ENCODE measurements around the gene CORO7. TPM values are rescaled to one million over a fixed set of nuclear protein-coding genes. Genes with fewer than 3 reads are reported as not detected.
A peak's percentile ranks its signal among the peaks of the same experiment; 100 is the strongest.

Gene CORO7
- polyA plus RNA-seq, 3 donors, result 44.7 to 181 (median 68.4) TPM

DNA sequence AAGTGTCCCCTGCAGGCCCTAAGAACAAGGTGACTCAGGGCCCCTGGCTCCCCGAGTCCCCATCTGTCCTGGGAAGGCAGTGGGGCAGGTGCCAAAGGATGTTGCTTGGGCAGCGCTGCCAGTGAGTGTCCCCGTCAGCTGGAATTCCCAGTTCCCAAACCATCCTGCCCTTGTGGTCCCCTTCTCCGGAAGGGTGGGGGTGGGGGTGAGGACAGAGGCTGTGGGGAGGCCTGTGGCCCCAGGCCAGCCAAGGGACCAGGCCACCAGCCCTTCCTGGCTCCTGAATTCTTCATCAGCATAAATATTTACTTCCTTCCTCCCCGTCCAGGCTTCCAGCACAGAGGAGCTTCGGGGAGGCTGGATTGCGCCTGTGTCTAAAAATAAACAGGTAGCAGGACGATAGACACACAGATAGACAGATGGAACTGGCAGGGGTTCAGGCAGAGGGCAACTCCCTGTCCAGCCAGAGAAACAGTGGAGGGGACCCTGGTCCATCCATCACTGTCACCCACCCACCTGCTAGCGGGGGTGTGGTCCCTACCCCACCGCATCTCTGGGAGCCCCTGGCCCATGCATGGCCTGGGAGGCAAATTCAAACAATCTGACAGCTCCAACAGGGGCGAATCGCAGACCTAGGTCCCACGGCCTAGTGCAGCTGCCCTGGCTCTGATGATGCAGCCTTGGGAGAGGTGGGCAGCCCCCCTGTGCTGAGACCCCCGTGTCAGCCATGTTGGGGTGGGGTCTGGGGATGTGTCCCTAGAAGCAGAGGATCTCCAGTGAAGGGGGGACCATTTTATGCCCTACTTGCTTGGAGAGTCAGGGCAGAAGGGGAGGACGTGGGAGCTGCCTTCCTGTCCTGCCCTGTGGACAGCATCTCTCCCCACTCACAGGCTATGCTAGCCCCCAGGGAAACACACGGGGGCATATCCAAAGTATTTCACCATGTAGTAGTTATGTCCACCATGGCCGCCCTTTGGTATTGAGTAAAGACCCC is 87.3 kb downstream of the CORO7 start:
- Histone ChIP-seq H3K79me2 (ENCODE audit: insufficient read depth, low read length) (no peaks in the 10 kb centered on the region), H3K4me3 (replicated peaks in 1 of 3; ENCODE audit: low read depth in 2 of 3, low read length in 3 of 3) (no peak overlapping the region), H3K27ac (ENCODE audit: low read depth in 1 of 2, low read length in 2 of 2) (no peak overlapping the region), H3K9me3 (replicated peaks in 1 of 2; ENCODE audit: control insufficient read depth in 1 of 2, insufficient read depth in 1 of 2, low read length in 2 of 2) (no peaks in the 10 kb centered on the region), H2AFZ (ENCODE audit: insufficient read depth, low read depth, low read length, poor library complexity, severe bottlenecking) (no peak overlapping the region), H3K4me2 (replicated peaks; ENCODE audit: extremely low read depth, low read length, poor library complexity, severe bottlenecking) (peak overlapping the region; percentile 95), H3K36me3 (replicated peaks in 1 of 2; ENCODE audit: control insufficient read depth in 1 of 2, insufficient read depth in 2 of 2, low read length in 2 of 2) (no peaks in the 10 kb centered on the region), H3K27me3 (ENCODE audit: control insufficient read depth in 2 of 2, insufficient read depth in 2 of 2, low read length in 2 of 2) (peaks cover 0 to 15% of the 10 kb centered on the region in 2 donors), H3K4me1 (ENCODE audit: control insufficient read depth in 1 of 2, insufficient read depth in 2 of 2, low read length in 2 of 2) (peaks cover 20 to 26% of the 10 kb centered on the region in 2 donors), H4K20me1 (ENCODE audit: insufficient read depth, low read length) (no peaks in the 10 kb centered on the region), H3K9ac (ENCODE audit: insufficient read depth, low read length, poor library complexity, severe bottlenecking) (no peak overlapping the region)
- DNase-seq, result no peak
- 82% methylated on average over 11 of the region's 17 CpGs for WGBS (ENCODE audit: insufficient coverage)
- H3K9me3 Mint-ChIP-seq, result peaks cover 0 to 6% (median 0%) of the 10 kb centered on the region in 7 donors
- peak overlapping the region in 1 of 2 donors; percentile 30 for H3K4me3 Mint-ChIP-seq
- TF ChIP-seq, protein P1, sequence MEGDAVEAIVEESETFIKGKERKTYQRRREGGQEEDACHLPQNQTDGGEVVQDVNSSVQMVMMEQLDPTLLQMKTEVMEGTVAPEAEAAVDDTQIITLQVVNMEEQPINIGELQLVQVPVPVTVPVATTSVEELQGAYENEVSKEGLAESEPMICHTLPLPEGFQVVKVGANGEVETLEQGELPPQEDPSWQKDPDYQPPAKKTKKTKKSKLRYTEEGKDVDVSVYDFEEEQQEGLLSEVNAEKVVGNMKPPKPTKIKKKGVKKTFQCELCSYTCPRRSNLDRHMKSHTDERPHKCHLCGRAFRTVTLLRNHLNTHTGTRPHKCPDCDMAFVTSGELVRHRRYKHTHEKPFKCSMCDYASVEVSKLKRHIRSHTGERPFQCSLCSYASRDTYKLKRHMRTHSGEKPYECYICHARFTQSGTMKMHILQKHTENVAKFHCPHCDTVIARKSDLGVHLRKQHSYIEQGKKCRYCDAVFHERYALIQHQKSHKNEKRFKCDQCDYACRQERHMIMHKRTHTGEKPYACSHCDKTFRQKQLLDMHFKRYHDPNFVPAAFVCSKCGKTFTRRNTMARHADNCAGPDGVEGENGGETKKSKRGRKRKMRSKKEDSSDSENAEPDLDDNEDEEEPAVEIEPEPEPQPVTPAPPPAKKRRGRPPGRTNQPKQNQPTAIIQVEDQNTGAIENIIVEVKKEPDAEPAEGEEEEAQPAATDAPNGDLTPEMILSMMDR (IDR thresholded peaks at IDR 0.05), result no peak
- H3K27me3 Mint-ChIP-seq (ENCODE audit: low read depth in 3 of 3), result peaks cover 13 to 38% (median 34%) of the 10 kb centered on the region in 3 donors
- no peaks in the 10 kb centered on the region for H3K36me3 Mint-ChIP-seq
- peak overlapping the region in 1 of 7 donors; percentile 53 for H3K27ac Mint-ChIP-seq
- H3K4me1 Mint-ChIP-seq, result peaks cover 13% of the 10 kb centered on the region
- intact Hi-C loops (cut with micrococcal nuclease), result loop anchor here in 1 of 2 donors (5.0 kb wide), 1 partner anchor 42 kb away; no protein-coding TSS in a partner anchor

DNA sequence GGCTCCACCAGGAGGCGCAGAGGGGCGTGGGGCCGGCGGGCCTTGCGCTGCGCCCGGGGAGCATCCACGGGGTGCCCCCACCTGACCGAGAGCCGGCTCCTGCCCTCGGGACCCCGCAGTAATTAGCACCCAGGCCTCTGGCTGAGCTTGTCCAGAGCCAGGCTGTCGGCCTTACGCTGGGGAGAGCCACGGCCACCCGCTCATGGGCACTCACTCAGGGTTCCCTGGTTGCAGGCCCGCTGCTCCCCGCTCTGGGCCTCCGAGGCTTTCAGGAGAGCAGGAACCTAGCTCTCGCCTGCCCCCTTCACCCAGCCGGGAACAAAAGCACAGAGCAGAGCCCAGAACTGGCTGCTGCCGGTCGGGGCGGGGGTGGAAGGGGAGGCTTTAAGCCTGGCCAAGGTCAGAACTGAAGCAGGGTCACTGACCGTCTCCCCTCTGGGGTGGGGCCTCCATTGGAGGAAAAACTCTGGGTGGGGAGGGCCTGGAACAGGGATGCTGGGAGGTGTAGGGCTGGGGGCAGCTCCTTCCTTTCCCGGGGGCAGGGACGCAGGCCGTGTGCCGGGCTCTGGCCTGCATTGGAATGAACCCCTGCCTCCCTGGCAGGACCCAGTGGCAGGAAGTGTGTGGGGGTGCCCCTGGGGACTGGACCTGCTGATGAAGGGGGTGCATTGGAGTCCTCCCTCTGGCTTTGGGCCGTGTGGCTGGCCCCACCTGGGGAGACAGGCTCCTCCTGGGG is 88.2 kb downstream of the CORO7 start:
- 4% methylated on average over 27 of the region's 30 CpGs for WGBS (ENCODE audit: insufficient coverage)
- intact Hi-C loops (cut with micrococcal nuclease), result loop anchor here in 1 of 2 donors (5.0 kb wide), 1 partner anchor 41 kb away; no protein-coding TSS in a partner anchor
- H3K36me3 Mint-ChIP-seq, result no peaks in the 10 kb centered on the region
- peaks cover 13% of the 10 kb centered on the region for H3K4me1 Mint-ChIP-seq
- DNase-seq, result peak; percentile 53 to 58 (median 56)
- Histone ChIP-seq H3K4me1 (ENCODE audit: control insufficient read depth in 1 of 2, insufficient read depth in 2 of 2, low read length in 2 of 2) (peaks cover 20 to 26% of the 10 kb centered on the region in 2 donors), H3K9me3 (replicated peaks in 1 of 2; ENCODE audit: control insufficient read depth in 1 of 2, insufficient read depth in 1 of 2, low read length in 2 of 2) (no peaks in the 10 kb centered on the region), H4K20me1 (ENCODE audit: insufficient read depth, low read length) (no peaks in the 10 kb centered on the region), H3K4me2 (replicated peaks; ENCODE audit: extremely low read depth, low read length, poor library complexity, severe bottlenecking) (peak overlapping the region; percentile 95), H3K27ac (ENCODE audit: low read depth in 1 of 2, low read length in 2 of 2) (no peak overlapping the region), H3K36me3 (replicated peaks in 1 of 2; ENCODE audit: control insufficient read depth in 1 of 2, insufficient read depth in 2 of 2, low read length in 2 of 2) (no peaks in the 10 kb centered on the region), H3K27me3 (ENCODE audit: control insufficient read depth in 2 of 2, insufficient read depth in 2 of 2, low read length in 2 of 2) (peaks cover 0 to 15% of the 10 kb centered on the region in 2 donors), H3K79me2 (ENCODE audit: insufficient read depth, low read length) (no peaks in the 10 kb centered on the region), H3K9ac (ENCODE audit: insufficient read depth, low read length, poor library complexity, severe bottlenecking) (peak overlapping the region; percentile 46), H3K4me3 (replicated peaks in 1 of 3; ENCODE audit: low read depth in 2 of 3, low read length in 3 of 3) (peak overlapping the region; percentile 18 to 77 (median 23)), H2AFZ (ENCODE audit: insufficient read depth, low read depth, low read length, poor library complexity, severe bottlenecking) (peak overlapping the region; percentile 83)
- TF ChIP-seq, protein P1 (IDR thresholded peaks at IDR 0.05), result peak; percentile 49
- H3K9me3 Mint-ChIP-seq, result peaks cover 0 to 6% (median 0%) of the 10 kb centered on the region in 7 donors
- peak overlapping the region in 1 of 7 donors; percentile 61 for H3K27ac Mint-ChIP-seq
- peaks cover 13 to 34% (median 29%) of the 10 kb centered on the region in 3 donors for H3K27me3 Mint-ChIP-seq (ENCODE audit: low read depth in 3 of 3)
- peak overlapping the region; percentile 63 to 71 for H3K4me3 Mint-ChIP-seq

All from CD14-positive monocyte (primary cell).